ENCODE measurements around the gene OR6S1. TPM values are rescaled to one million over a fixed set of nuclear protein-coding genes. Genes with fewer than 3 reads are reported as not detected.

OR6S1 gene
- total and polyA plus RNA-seq, 10 of the 15 experiments (the other 5 are each of a cell fraction or from before 2014, with no cell fraction given): 0.22 to 0.67 (median 0.43) TPM; not detected in 4

DNA sequence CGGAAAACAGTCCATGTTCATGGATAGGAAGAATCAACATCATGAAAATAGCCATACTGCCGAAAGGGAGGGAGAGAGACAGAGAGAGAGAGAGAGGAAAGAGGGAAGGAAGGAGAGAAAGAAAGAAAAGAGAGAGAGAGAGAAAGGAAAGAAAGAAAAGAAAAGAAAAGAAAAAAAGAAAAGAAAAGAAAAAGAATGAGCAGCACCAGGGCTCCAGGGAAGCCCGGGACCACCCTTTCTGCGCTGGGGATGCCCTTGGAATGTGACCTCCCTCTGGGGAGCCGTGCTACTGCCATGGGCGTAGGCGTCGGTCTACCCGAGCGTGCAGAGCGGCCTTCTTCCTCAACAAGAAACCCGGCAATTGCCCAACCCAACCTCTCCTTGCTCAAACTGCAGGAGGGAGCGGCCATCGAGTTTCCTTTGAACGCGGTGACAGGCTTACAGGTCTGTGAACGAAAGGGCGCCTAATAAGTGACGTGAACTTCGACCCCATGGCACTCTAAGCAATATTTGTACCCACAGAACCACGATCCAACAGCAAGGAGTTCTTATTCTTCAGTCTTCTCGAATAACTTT lies 16.9 kb downstream of the OR6S1 start:
- peak overlapping the region; percentile 72 for H3K4me3 ChIP-seq
- FAIRE-seq (no peak), DNase-seq (ENCODE audit: low read depth, low spot score) (no peak), ATAC-seq (peak; percentile 70)
- H3K79me2 ChIP-seq (ENCODE audit: control insufficient read depth, insufficient read depth, low read length): no peaks in the 10 kb centered on the region
- peaks cover 24% of the 10 kb centered on the region for H3K4me1 ChIP-seq (ENCODE audit: control insufficient read depth, insufficient read depth, low read length)
- H3K27me3 ChIP-seq (replicated peaks in 1 of 2; ENCODE audit: control insufficient read depth in 2 of 2, insufficient read depth in 2 of 2, low read length in 1 of 2): peaks cover 0 to 2% of the 10 kb centered on the region in 2 experiments; a peak in 2 of 4 replicates
- under 1% methylated on average over 22 of the region's 22 CpGs for WGBS (ENCODE audit: insufficient coverage, insufficient replicate concordance, low lambda C conversion rate, missing lambda C conversion rate)
- H3K9me3 ChIP-seq (replicated peaks; ENCODE audit: control insufficient read depth, insufficient read depth, low read length): no peaks in the 10 kb centered on the region
- H3K36me3 ChIP-seq (ENCODE audit: control insufficient read depth in 2 of 2, insufficient read depth in 2 of 2, low read length in 1 of 2): no peaks in the 10 kb centered on the region
- H3K27ac ChIP-seq (ENCODE audit: control insufficient read depth, insufficient read depth): no peak overlapping the region
- ChIA-PET CTCF (interaction anchor here (1.1 to 3.6 kb wide), 4 partner anchors 11 to 59 kb away, joined by 3 to 21 read pairs (median 12); no protein-coding TSS in a partner anchor), RAD21 (ENCODE audit: unreplicated experiment) (interaction anchor here (2.7 to 2.9 kb wide), 3 partner anchors 12 to 59 kb away, joined by 11 to 17 read pairs (median 13); partner anchors contain the start of gene RNASE4), POLR2A (no interaction called here), SMC1A (ENCODE audit: uncharacterized antibody, unreplicated experiment) (interaction anchor here (1.0 to 3.7 kb wide), 3 partner anchors 14 to 57 kb away, joined by 4 to 26 read pairs (median 4); no protein-coding TSS in a partner anchor)
- H3K4me2 ChIP-seq (ENCODE audit: control insufficient read depth, insufficient read depth): peak overlapping the region; percentile 97
- H2AFZ ChIP-seq (ENCODE audit: control insufficient read depth, low read depth, low read length): peak overlapping the region; percentile 37
- intact Hi-C loops (cut with micrococcal nuclease; ENCODE audit: unreplicated experiment) (loop anchor here (1.0 kb wide), 1 partner anchor 11 kb away; no protein-coding TSS in a partner anchor), in situ Hi-C loops (cut with MboI) (no loop called here)
- BruUV-seq (replicated peaks): no TSS peak
- peak overlapping the region; percentile 47; the same call in 1 of the 2 replicates for H3K9ac ChIP-seq (ENCODE audit: control insufficient read depth, insufficient read depth, low read length)
- H4K20me1 ChIP-seq (ENCODE audit: control insufficient read depth, insufficient read depth): no peaks in the 10 kb centered on the region
- TF ChIP-seq BHLHE40 (IDR thresholded peaks at IDR 0.05; ENCODE audit: borderline replicate concordance in 1 of 2, low read depth in 2 of 2, low read length in 1 of 2) (peak; percentile 21 to 64; a peak in 1 of 4 replicates), RELA (IDR thresholded peaks at IDR 0.05; ENCODE audit: borderline replicate concordance, partially characterized antibody) (no peak), IKZF1 (conservative IDR thresholded peaks at IDR 0.05) (0 out of 2 replicates have a peak, but pooled peaks have one; percentile 10), MAX (IDR thresholded peaks at IDR 0.05; ENCODE audit: low read depth, low read length) (0 out of 2 replicates have a peak, but pooled peaks have one; percentile 31), ZSCAN29 (IDR thresholded peaks at IDR 0.05) (no peak), NR2C1 (IDR thresholded peaks at IDR 0.05) (peak; percentile 55; the same call in 1 of the 2 replicates), GATAD2B (conservative IDR thresholded peaks at IDR 0.05; ENCODE audit: low read depth) (no peak), MYB (IDR thresholded peaks at IDR 0.05; ENCODE audit: borderline replicate concordance, low read depth, low read length) (no peak), HDGF (IDR thresholded peaks at IDR 0.05) (0 out of 2 replicates have a peak, but pooled peaks have one; percentile 23), IKZF2 (IDR thresholded peaks at IDR 0.05) (peak in 1 of 2 experiments; percentile 39; a peak in 3 of 4 replicates), HDAC2 (IDR thresholded peaks at IDR 0.05) (no peak), YBX1 (IDR thresholded peaks at IDR 0.05) (no peak), CREM (IDR thresholded peaks at IDR 0.05; ENCODE audit: low read depth) (0 out of 2 replicates have a peak, but pooled peaks have one; percentile 8), PKNOX1 (IDR thresholded peaks at IDR 0.05) (no peak), RAD51 (IDR thresholded peaks at IDR 0.05) (no peak), MXI1 (IDR thresholded peaks at IDR 0.05; ENCODE audit: low read depth, low read length) (no peak), ATF7 (IDR thresholded peaks at IDR 0.05; ENCODE audit: low read depth) (peak; percentile 23; the same call in 1 of the 2 replicates), DPF2 (IDR thresholded peaks at IDR 0.05) (no peak), NBN (IDR thresholded peaks at IDR 0.05) (peak; percentile 60; the same call in 1 of the 2 replicates)
- TF ChIP-seq, protein P1, sequence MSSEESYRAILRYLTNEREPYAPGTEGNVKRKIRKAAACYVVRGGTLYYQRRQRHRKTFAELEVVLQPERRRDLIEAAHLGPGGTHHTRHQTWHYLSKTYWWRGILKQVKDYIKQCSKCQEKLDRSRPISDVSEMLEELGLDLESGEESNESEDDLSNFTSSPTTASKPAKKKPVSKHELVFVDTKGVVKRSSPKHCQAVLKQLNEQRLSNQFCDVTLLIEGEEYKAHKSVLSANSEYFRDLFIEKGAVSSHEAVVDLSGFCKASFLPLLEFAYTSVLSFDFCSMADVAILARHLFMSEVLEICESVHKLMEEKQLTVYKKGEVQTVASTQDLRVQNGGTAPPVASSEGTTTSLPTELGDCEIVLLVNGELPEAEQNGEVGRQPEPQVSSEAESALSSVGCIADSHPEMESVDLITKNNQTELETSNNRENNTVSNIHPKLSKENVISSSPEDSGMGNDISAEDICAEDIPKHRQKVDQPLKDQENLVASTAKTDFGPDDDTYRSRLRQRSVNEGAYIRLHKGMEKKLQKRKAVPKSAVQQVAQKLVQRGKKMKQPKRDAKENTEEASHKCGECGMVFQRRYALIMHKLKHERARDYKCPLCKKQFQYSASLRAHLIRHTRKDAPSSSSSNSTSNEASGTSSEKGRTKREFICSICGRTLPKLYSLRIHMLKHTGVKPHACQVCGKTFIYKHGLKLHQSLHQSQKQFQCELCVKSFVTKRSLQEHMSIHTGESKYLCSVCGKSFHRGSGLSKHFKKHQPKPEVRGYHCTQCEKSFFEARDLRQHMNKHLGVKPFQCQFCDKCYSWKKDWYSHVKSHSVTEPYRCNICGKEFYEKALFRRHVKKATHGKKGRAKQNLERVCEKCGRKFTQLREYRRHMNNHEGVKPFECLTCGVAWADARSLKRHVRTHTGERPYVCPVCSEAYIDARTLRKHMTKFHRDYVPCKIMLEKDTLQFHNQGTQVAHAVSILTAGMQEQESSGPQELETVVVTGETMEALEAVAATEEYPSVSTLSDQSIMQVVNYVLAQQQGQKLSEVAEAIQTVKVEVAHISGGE (CRISPR knock-in tag; IDR thresholded peaks at IDR 0.05): no peak

Data from GM12878 (cell line).